Immature natural killer cell (primary cell): ENCODE measurements around the gene STMN1. TPM values are rescaled to one million over a fixed set of nuclear protein-coding genes. Genes with fewer than 3 reads are reported as not detected.

Source experiments
- DNase-seq, 3 donors: peaks; one replicate each; pipeline ENCODE4 v3.0.0; 2022; ENCODE audit warnings: mixed read lengths in 1 of 3
- H3K27ac Mint-ChIP-seq, 6 donors: one replicate each; pipeline ENCODE4 v1.8.0; 2020; ENCODE audit warnings: mixed read lengths in 6 of 6, mild to moderate bottlenecking in 5 of 6, inconsistent platforms in 4 of 6, moderate library complexity in 3 of 6
- H3K27me3 Mint-ChIP-seq, 3 donors: one replicate each; pipeline ENCODE4 v1.8.0; 2020 to 2021; ENCODE audit warnings: low read depth in 3 of 3, mild to moderate bottlenecking in 3 of 3, mixed read lengths in 3 of 3, moderate library complexity in 3 of 3, inconsistent platforms in 1 of 3
- H3K36me3 Mint-ChIP-seq, 3 donors: one replicate each; pipeline ENCODE4 v1.8.0; 2020; ENCODE audit warnings: mixed read lengths in 3 of 3, inconsistent platforms in 2 of 3, mild to moderate bottlenecking in 2 of 3
- H3K4me1 Mint-ChIP-seq, 2 donors: one replicate each; pipeline ENCODE4 v1.8.0; 2020; ENCODE audit warnings: inconsistent platforms in 2 of 2, mild to moderate bottlenecking in 2 of 2, mixed read lengths in 2 of 2, moderate library complexity in 1 of 2
- H3K4me3 Mint-ChIP-seq, 5 donors: one replicate each; pipeline ENCODE4 v1.8.0; 2020; ENCODE audit warnings: mild to moderate bottlenecking in 5 of 5, mixed read lengths in 5 of 5, inconsistent platforms in 3 of 5, moderate library complexity in 3 of 5
- H3K9me3 Mint-ChIP-seq, 6 donors: one replicate each; pipeline ENCODE4 v1.8.0; 2020; ENCODE audit warnings: mild to moderate bottlenecking in 6 of 6, mixed read lengths in 6 of 6, inconsistent platforms in 4 of 6, moderate library complexity in 3 of 6
- polyA plus RNA-seq, 3 donors: library from polyadenylated mRNA; unstranded; fragments of 300-500 nt; fragmentation: Illumina TruSeq; gene quantifications; one replicate each; pipeline ENCODE4 v1.2.3, GENCODE V29; 2021

Gene STMN1
- polyA plus RNA-seq, 3 donors from 2014 or later, result 135 to 156 (median 138) TPM

- peak overlapping the region in 1 of 6 donors; percentile 14 for H3K27ac Mint-ChIP-seq
Observed at GRCh38 chr1:25864434-25864833, 41.8 kb downstream of the STMN1 start.

GRCh38 chr1:25863486-25864262 is 42.5 kb downstream of the STMN1 start:
- H3K4me3 Mint-ChIP-seq, result no peak overlapping the region
- H3K4me1 Mint-ChIP-seq, result peaks cover 27% of the 10 kb centered on the region in 2 donors
- H3K9me3 Mint-ChIP-seq, result no peaks in the 10 kb centered on the region
- DNase-seq, result no peak
- H3K27ac Mint-ChIP-seq, result peak overlapping the region in 1 of 6 donors; percentile 23
- no peaks in the 10 kb centered on the region for H3K36me3 Mint-ChIP-seq
- H3K27me3 Mint-ChIP-seq, result peaks cover 2 to 6% (median 5%) of the 10 kb centered on the region in 3 donors

More at GRCh38 chr1:25864434-25864833, 41.8 kb downstream of the STMN1 start:
- Mint-ChIP-seq H3K36me3 (no peaks in the 10 kb centered on the region), H3K4me3 (no peak overlapping the region), H3K9me3 (no peaks in the 10 kb centered on the region), H3K4me1 (peaks cover 19 to 22% of the 10 kb centered on the region in 2 donors), H3K27me3 (peaks cover 2 to 5% (median 2%) of the 10 kb centered on the region in 3 donors)
- DNase-seq, result no peak

DNA sequence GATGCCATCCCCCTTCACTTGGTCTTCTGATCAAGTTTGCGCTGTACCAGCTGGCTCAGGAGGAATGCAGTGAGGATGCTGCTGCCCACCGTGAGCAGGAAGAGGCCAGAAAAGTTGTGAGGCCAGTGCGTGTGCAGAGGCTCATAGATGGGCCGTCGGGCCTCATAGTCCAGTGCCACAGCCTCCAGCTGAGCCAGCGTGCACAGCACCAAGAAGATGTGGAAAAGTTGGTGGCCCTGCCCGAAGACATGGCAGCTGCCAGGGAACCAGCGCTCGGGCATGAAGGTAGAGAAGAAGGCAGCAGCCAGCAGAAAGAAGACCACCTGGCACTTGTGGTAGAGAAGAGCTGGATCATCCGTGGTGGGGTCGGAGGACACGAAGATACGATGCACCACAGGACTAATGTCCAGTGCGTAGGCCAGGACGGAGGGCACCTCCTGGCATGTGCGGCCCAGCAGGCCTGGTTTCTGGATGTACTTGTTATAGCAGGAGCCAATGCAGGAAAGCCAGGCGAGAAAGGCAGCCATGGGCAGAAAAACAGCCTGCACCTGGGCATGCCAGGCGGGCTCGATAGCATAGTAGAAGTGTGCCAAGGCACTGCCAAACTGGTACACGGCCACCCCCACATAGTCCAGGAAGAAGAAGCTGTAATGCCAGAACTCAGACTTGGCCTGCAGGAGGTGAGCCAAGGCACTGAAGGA is 43.3 kb downstream of the STMN1 start:
- no peak for DNase-seq
- Mint-ChIP-seq H3K4me1 (peaks cover 30% of the 10 kb centered on the region in 2 donors), H3K4me3 (no peak overlapping the region), H3K27me3 (peaks cover 2 to 7% (median 6%) of the 10 kb centered on the region in 3 donors), H3K9me3 (no peaks in the 10 kb centered on the region), H3K36me3 (no peaks in the 10 kb centered on the region), H3K27ac (peak overlapping the region in 2 of 6 donors; percentile 40 to 63)

DNA sequence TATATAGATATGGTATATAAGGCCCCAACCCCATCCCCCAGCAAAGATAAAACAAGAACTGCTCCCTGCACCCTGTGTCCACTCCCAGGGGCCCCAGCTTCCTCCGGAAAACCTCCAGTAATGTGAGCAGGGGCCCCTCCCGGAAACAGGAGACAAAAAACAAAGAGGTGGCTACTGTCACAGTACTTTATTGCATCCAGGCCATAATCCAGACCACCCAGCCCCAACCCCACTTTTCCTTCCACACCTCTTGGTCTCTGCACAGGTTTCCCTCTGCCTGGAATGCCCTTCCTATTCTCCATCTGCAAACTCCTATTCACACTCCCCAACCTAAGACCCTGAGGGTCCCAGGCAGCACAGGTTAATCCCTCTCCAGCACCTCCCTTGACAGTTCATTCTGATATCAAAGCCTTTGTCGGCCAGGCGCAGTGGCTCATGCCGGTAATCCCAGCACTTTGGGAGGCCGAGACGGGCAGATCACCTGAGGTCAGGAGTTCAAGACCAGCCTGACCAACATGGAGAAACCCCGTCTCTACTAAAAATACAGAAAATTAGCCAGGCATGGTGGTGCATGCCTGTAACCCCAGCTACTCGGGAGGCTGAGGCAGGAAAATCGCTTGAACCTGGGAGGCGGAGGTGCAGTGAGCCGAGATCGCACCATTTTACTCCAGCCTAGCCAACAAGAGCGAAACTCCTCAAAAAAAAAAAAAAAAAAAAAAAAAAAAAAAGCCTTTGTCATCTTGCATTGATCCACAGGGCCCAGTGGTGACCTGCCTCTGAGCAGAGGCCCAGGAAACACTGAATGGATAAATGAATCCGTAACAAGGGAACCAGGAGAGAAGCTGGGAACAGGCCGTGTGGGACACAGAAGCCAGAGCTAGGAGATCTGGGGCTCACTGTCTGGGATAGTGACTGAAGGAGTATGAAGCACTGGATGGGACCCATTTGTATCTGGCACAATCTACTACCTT is 44.6 kb downstream of the STMN1 start:
- Mint-ChIP-seq H3K27me3 (peaks cover 2 to 8% (median 7%) of the 10 kb centered on the region in 3 donors), H3K36me3 (no peaks in the 10 kb centered on the region), H3K4me1 (peaks cover 30% of the 10 kb centered on the region in 2 donors), H3K9me3 (no peaks in the 10 kb centered on the region), H3K27ac (peak overlapping the region in 4 of 6 donors; percentile 67 to 81 (median 76)), H3K4me3 (peak overlapping the region; percentile 41 to 95 (median 60))
- no peak for DNase-seq

GRCh38 chr1:25858906-25859789 is 47.1 kb downstream of the STMN1 start, which contains the start of gene AUNIP:
Gene AUNIP (minus strand): TSS chr1:25859457. CDS start chr1:25859357, 100 bp downstream.
- Mint-ChIP-seq H3K4me3 (peak within 1 kb of the TSS; percentile 87 to 96 (median 95)), H3K36me3 (no peaks in the 10 kb centered on the region), H3K4me1 (peaks cover 30% of the 10 kb centered on the region in 2 donors), H3K27me3 (peaks cover 2 to 8% (median 5%) of the 10 kb centered on the region in 3 donors), H3K27ac (peak within 1 kb of the TSS; percentile 90 to 97 (median 94)), H3K9me3 (no peaks in the 10 kb centered on the region)
- DNase-seq, result peak; percentile 85 to 89 (median 89)

DNA sequence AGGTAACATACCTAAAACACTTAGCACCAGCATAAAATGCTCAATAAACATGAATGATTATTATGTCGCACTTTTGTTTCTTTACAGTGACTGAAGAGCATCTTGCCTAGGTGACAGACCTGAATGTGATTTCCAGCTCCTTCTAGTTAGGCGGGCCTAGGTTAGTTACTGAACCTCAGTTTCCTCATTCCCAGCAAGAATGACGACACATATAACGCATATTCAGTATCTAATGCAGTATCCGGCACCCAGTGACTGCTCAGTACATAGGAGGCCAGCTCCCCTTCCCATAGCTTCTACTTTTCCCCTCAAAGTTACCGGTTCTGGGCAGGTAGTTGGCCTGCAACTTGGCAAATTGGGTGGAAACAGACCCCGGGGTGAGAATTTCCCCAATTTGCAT is 47.7 kb downstream of the STMN1 start:
- H3K9me3 Mint-ChIP-seq, result no peaks in the 10 kb centered on the region
- H3K27ac Mint-ChIP-seq, result peak overlapping the region in 4 of 6 donors; percentile 80 to 93 (median 88)
- H3K4me3 Mint-ChIP-seq, result peak overlapping the region; percentile 87 to 96 (median 95)

DNA sequence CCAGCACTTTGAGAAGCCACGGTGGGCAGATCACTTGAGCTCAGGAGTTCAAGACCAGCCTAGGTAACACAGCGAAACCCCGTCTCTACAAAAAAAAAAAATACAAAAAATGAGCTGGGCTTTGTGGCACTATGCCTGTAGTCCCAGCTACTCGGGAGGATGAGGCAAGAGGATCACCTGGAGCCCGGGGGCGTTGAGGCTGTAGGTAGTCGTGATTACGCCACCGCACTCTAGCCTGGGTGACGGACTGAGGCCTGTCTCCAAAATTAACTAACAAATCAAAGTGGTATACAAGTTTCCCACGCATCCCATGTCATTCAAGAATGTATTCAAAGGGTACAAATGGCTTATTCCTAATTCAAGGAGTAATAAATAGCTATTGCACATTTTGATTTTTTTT is 49.4 kb downstream of the STMN1 start:
- Mint-ChIP-seq H3K27ac (no peak overlapping the region), H3K9me3 (no peaks in the 10 kb centered on the region), H3K27me3 (peaks cover 2 to 8% (median 5%) of the 10 kb centered on the region in 3 donors), H3K36me3 (no peaks in the 10 kb centered on the region), H3K4me3 (peak overlapping the region in 1 of 5 donors; percentile 38), H3K4me1 (peaks cover 26 to 30% of the 10 kb centered on the region in 2 donors)
- DNase-seq, result no peak

More for the DNA sequence above, 47.7 kb downstream of the STMN1 start:
- H3K27me3 Mint-ChIP-seq, result peaks cover 2 to 8% (median 5%) of the 10 kb centered on the region in 3 donors
- DNase-seq, result no peak
- no peaks in the 10 kb centered on the region for H3K36me3 Mint-ChIP-seq
- H3K4me1 Mint-ChIP-seq, result peaks cover 30% of the 10 kb centered on the region in 2 donors

DNA sequence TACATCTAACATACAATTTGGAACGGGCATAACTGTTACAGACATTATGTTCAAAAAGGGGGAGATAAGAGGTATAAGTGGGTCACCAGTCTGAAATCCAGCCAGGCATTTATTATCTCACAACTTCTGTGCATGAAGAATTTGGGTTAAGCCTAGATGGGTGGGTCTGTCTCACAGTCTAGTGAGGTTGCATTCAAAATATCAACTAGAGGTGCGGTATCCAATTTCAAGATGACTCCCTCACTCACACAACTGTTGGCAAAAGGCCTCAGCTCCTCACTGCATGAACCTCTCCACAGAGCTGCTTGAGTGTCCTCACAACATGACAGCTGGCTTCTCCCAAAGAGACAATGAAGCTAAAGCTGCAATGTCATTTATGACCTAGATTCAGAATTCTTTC is 51.7 kb downstream of the STMN1 start:
- no peak overlapping the region for H3K27ac Mint-ChIP-seq
- DNase-seq, result no peak
- no peak overlapping the region for H3K4me3 Mint-ChIP-seq
- peaks cover 2 to 5% (median 5%) of the 10 kb centered on the region in 3 donors for H3K27me3 Mint-ChIP-seq
- H3K36me3 Mint-ChIP-seq, result no peaks in the 10 kb centered on the region
- peaks cover 9 to 12% of the 10 kb centered on the region in 2 donors for H3K4me1 Mint-ChIP-seq
- no peaks in the 10 kb centered on the region for H3K9me3 Mint-ChIP-seq

Other genes starting within 250 kb of the STMN1 start
- 1 to 10 TPM in 1 of 3 donors, under 1 TPM in 2; 0.79 to 1.6 (median 0.90) TPM for gene SELENON, start 106.2 kb downstream of the STMN1 start, polyA plus RNA-seq
- gene MTFR1L, start 86.5 kb downstream of the STMN1 start, polyA plus RNA-seq, result 10 to 100 TPM; 36.0 to 66.5 (median 43.5) TPM
- gene AUNIP, start 47.0 kb downstream of the STMN1 start, polyA plus RNA-seq, result under 1 TPM in 2 of 3 donors, not detected in 1; 0.31 to 0.37 TPM
- under 1 TPM in 2 of 3 donors, not detected in 1; 0.32 to 0.35 TPM for gene PAQR7, start 30.7 kb downstream of the STMN1 start, polyA plus RNA-seq
- 10 to 100 TPM; 35.6 to 65.0 (median 37.9) TPM for gene PAFAH2, start 91.6 kb upstream of the STMN1 start, polyA plus RNA-seq
- gene EXTL1, start 115.4 kb upstream of the STMN1 start, polyA plus RNA-seq, result not detected
- gene SLC30A2, start 139.7 kb upstream of the STMN1 start, polyA plus RNA-seq, result not detected
- gene TRIM63, start 161.2 kb upstream of the STMN1 start, polyA plus RNA-seq, result under 1 TPM in 1 of 3 donors, not detected in 2; 0.14 TPM
- 1 to 10 TPM in 2 of 3 donors, under 1 TPM in 1; 0.89 to 3.3 (median 2.3) TPM for gene PDIK1L, start 205.4 kb upstream of the STMN1 start, polyA plus RNA-seq